PC-3 (cell line): ENCODE data around the gene TMEM131.

Source experiments
- CTCF ChIP-seq: fragments of 300-600 bp; sonication (generic); conservative IDR thresholded peaks from 2 replicates; pipeline ENCODE4 v1.5.1; 2017; ENCODE audit warnings: antibody characterized with exemption, low read depth, mild to moderate bottlenecking, low read length
- EZH2 ChIP-seq: fragments of 300-600 bp; sonication (generic); IDR thresholded peaks from one replicate; pipeline ENCODE4 v1.6.1; 2017; ENCODE audit warnings: antibody characterized with exemption, mild to moderate bottlenecking, low read length; ENCODE audit not compliant: unreplicated experiment
- EZH2phosphoT487 ChIP-seq: fragments of 300-600 bp; sonication (generic); IDR thresholded peaks from 2 replicates; pipeline ENCODE4 v1.6.1; 2018; ENCODE audit warnings: mild to moderate bottlenecking, antibody characterized with exemption, low read length, borderline replicate concordance

- TF ChIP-seq CTCF (peak; percentile 75), EZH2 (no peak), EZH2phosphoT487 (no peak)
Observed at GRCh38 chr2:97740590-97741182, 255.1 kb downstream of the TMEM131 start.
